ENCODE measurements around the gene MYH9.

Gene MYH9

GRCh38 chr22:36328635-36329253 is 59.0 kb downstream of the MYH9 start:
- TF ChIP-seq CTCF (IDR thresholded peaks at IDR 0.05; ENCODE audit: low read depth, low read length, poor library complexity, severe bottlenecking) (no peak), EZH2phosphoT487 (IDR thresholded peaks at IDR 0.05; ENCODE audit: borderline replicate concordance, low read length) (no peak)
- Histone ChIP-seq H3K9me2 (replicated peaks; ENCODE audit: control insufficient read depth, low read length) (no peaks in the 10 kb centered on the region), H3K27ac (ENCODE audit: low read depth, low read length) (peak overlapping the region; percentile 23; the same call in 1 of the 2 replicates), H3F3A (ENCODE audit: control insufficient read depth, insufficient read depth) (peaks cover 11% of the 10 kb centered on the region; the same call in 1 of the 2 replicates), H3K27me3 (ENCODE audit: control insufficient read depth, low read length) (no peaks in the 10 kb centered on the region), H3K4me3 (ENCODE audit: low read length) (no peak overlapping the region), H3K4me2 (ENCODE audit: low read length) (no peak overlapping the region), H3K9me3 (ENCODE audit: control insufficient read depth, insufficient read depth, low read length) (no peaks in the 10 kb centered on the region), H3K79me2 (ENCODE audit: control insufficient read depth, low read length) (peaks cover 70% of the 10 kb centered on the region), H4K20me1 (ENCODE audit: control insufficient read depth, insufficient read depth, low read depth, low read length) (0 out of 2 replicates have a peak, but pooled peaks cover 3% of the 10 kb centered on the region), H3K4me1 (ENCODE audit: control insufficient read depth, low read length) (peaks cover 53% of the 10 kb centered on the region), H3K36me3 (ENCODE audit: control insufficient read depth, low read length) (peaks cover 96% of the 10 kb centered on the region)

GRCh38 chr22:36327922-36328551 is 59.7 kb downstream of the MYH9 start:
- no peak for TF ChIP-seq EZH2phosphoT487 (IDR thresholded peaks at IDR 0.05; ENCODE audit: borderline replicate concordance, low read length)
- no peak for TF ChIP-seq CTCF (IDR thresholded peaks at IDR 0.05; ENCODE audit: low read depth, low read length, poor library complexity, severe bottlenecking)
- H3K4me2 ChIP-seq (ENCODE audit: low read length) = no peak overlapping the region
- H3K36me3 ChIP-seq (ENCODE audit: control insufficient read depth, low read length) = peaks cover 95% of the 10 kb centered on the region
- H3K9me3 ChIP-seq (ENCODE audit: control insufficient read depth, insufficient read depth, low read length) = no peaks in the 10 kb centered on the region
- peaks cover 46% of the 10 kb centered on the region for H3K4me1 ChIP-seq (ENCODE audit: control insufficient read depth, low read length)
- no peak overlapping the region for H3K4me3 ChIP-seq (ENCODE audit: low read length)
- H3F3A ChIP-seq (ENCODE audit: control insufficient read depth, insufficient read depth) = peaks cover 4% of the 10 kb centered on the region; the same call in 1 of the 2 replicates
- H4K20me1 ChIP-seq (ENCODE audit: control insufficient read depth, insufficient read depth, low read depth, low read length) = 0 out of 2 replicates have a peak, but pooled peaks cover 3% of the 10 kb centered on the region
- H3K79me2 ChIP-seq (ENCODE audit: control insufficient read depth, low read length) = peaks cover 66% of the 10 kb centered on the region
- no peaks in the 10 kb centered on the region for H3K27me3 ChIP-seq (ENCODE audit: control insufficient read depth, low read length)
- H3K9me2 ChIP-seq (replicated peaks; ENCODE audit: control insufficient read depth, low read length) = no peaks in the 10 kb centered on the region
- H3K27ac ChIP-seq (ENCODE audit: low read depth, low read length) = no peak overlapping the region

GRCh38 chr22:36326178-36327161 is 61.3 kb downstream of the MYH9 start:
- Histone ChIP-seq H3K79me2 (ENCODE audit: control insufficient read depth, low read length) (peaks cover 51% of the 10 kb centered on the region), H3K36me3 (ENCODE audit: control insufficient read depth, low read length) (peaks cover 97% of the 10 kb centered on the region), H3F3A (ENCODE audit: control insufficient read depth, insufficient read depth) (no peaks in the 10 kb centered on the region)

More at GRCh38 chr22:36326178-36327161, 61.3 kb downstream of the MYH9 start:
- H3K4me1 ChIP-seq (ENCODE audit: control insufficient read depth, low read length) = peaks cover 30% of the 10 kb centered on the region
- H4K20me1 ChIP-seq (ENCODE audit: control insufficient read depth, insufficient read depth, low read depth, low read length) = 0 out of 2 replicates have a peak, but pooled peaks cover 3% of the 10 kb centered on the region
- no peak overlapping the region for H3K4me2 ChIP-seq (ENCODE audit: low read length)
- no peaks in the 10 kb centered on the region for H3K9me3 ChIP-seq (ENCODE audit: control insufficient read depth, insufficient read depth, low read length)
- H3K27ac ChIP-seq (ENCODE audit: low read depth, low read length) = no peak overlapping the region
- no peaks in the 10 kb centered on the region for H3K9me2 ChIP-seq (replicated peaks; ENCODE audit: control insufficient read depth, low read length)
- TF ChIP-seq CTCF (IDR thresholded peaks at IDR 0.05; ENCODE audit: low read depth, low read length, poor library complexity, severe bottlenecking) = no peak
- no peaks in the 10 kb centered on the region for H3K27me3 ChIP-seq (ENCODE audit: control insufficient read depth, low read length)
- no peak overlapping the region for H3K4me3 ChIP-seq (ENCODE audit: low read length)

Data from DOHH2 (cell line).